HUES48 (cell line): ENCODE measurements around the gene HMMR.

Experiments
- H3K27ac ChIP-seq: one replicate; pipeline ENCODE4 v1.7.0; 2013; ENCODE audit warnings: low read depth, low read length, inconsistent platforms
- H3K27me3 ChIP-seq: 2 replicates; pipeline ENCODE4 v1.6.1; 2013; ENCODE audit warnings: mild to moderate bottlenecking, low read length; ENCODE audit not compliant: control insufficient read depth, insufficient read depth
- H3K36me3 ChIP-seq: 2 replicates; pipeline ENCODE4 v1.6.1; 2013; ENCODE audit warnings: low read length; ENCODE audit not compliant: control insufficient read depth, insufficient read depth
- H3K4me1 ChIP-seq: 2 replicates; pipeline ENCODE4 v1.6.1; 2013; ENCODE audit warnings: mild to moderate bottlenecking, low read length; ENCODE audit not compliant: control insufficient read depth, insufficient read depth
- H3K4me3 ChIP-seq: 2 replicates; pipeline ENCODE4 v1.5.1; 2013; ENCODE audit warnings: mild to moderate bottlenecking, low read depth, low read length
- H3K9ac ChIP-seq: 2 replicates; pipeline ENCODE4 v1.6.1; 2013; ENCODE audit warnings: mild to moderate bottlenecking, low read depth, low read length, moderate library complexity
- H3K9me3 ChIP-seq: 2 replicates; pipeline ENCODE4 v1.6.1; 2013; ENCODE audit warnings: low read length; ENCODE audit not compliant: control insufficient read depth, insufficient read depth

Gene HMMR

DNA sequence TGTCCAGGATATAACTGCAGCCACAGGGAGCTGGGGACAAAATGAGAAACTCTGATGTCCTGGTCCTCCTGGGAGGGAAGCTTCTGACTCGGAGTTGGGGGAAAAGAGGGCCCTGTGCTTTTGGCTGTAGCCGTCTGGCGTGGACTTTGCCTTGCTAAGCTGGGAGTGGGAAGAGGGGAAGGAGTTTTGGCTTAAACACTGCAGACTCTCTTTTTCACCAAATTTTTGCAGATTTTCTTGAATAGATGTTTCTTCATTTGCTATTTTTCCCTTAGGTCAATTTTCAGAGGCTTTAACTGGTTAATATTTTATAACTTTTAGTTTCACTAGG, 29.3 kb downstream of the HMMR start:
- H3K9ac ChIP-seq: no peak overlapping the region
- H3K9me3 ChIP-seq: no peaks in the 10 kb centered on the region; the same call in 1 of the 2 replicates
- H3K27me3 ChIP-seq: no peaks in the 10 kb centered on the region
- H3K27ac ChIP-seq: no peak overlapping the region
- peaks cover 79% of the 10 kb centered on the region for H3K36me3 ChIP-seq
- no peaks in the 10 kb centered on the region for H3K4me1 ChIP-seq
- H3K4me3 ChIP-seq: no peak overlapping the region

- Histone ChIP-seq H3K36me3 (peaks cover 21% of the 10 kb centered on the region), H3K27ac (no peak overlapping the region), H3K4me3 (no peak overlapping the region), H3K9ac (no peak overlapping the region), H3K27me3 (no peaks in the 10 kb centered on the region), H3K4me1 (no peaks in the 10 kb centered on the region), H3K9me3 (no peaks in the 10 kb centered on the region)
These were observed 35.9 kb downstream of the HMMR start for GRCh38 chr5:163496286-163496685.

- peaks cover 10% of the 10 kb centered on the region for H3K36me3 ChIP-seq
- no peak overlapping the region for H3K9ac ChIP-seq
- H3K27ac ChIP-seq: no peak overlapping the region
- H3K27me3 ChIP-seq: no peaks in the 10 kb centered on the region
- H3K4me1 ChIP-seq: peaks cover 4% of the 10 kb centered on the region
- no peaks in the 10 kb centered on the region for H3K9me3 ChIP-seq
- no peak overlapping the region for H3K4me3 ChIP-seq
These were observed 36.9 kb downstream of the HMMR start for GRCh38 chr5:163497315-163497714.

GRCh38 chr5:163498886-163499285, 38.5 kb downstream of the HMMR start:
- Histone ChIP-seq H3K9ac (no peak overlapping the region), H3K4me1 (peaks cover 10% of the 10 kb centered on the region), H3K36me3 (no peaks in the 10 kb centered on the region), H3K27me3 (no peaks in the 10 kb centered on the region), H3K9me3 (no peaks in the 10 kb centered on the region), H3K27ac (no peak overlapping the region), H3K4me3 (no peak overlapping the region)

- Histone ChIP-seq H3K4me3 (peak overlapping the region; percentile 96), H3K36me3 (no peaks in the 10 kb centered on the region), H3K27ac (peak overlapping the region; percentile 98), H3K9ac (peak overlapping the region; percentile 91; the same call in 1 of the 2 replicates), H3K9me3 (no peaks in the 10 kb centered on the region), H3K27me3 (no peaks in the 10 kb centered on the region), H3K4me1 (peaks cover 21% of the 10 kb centered on the region)
These were observed 42.1 kb downstream of the HMMR start for GRCh38 chr5:163502521-163502920.

DNA sequence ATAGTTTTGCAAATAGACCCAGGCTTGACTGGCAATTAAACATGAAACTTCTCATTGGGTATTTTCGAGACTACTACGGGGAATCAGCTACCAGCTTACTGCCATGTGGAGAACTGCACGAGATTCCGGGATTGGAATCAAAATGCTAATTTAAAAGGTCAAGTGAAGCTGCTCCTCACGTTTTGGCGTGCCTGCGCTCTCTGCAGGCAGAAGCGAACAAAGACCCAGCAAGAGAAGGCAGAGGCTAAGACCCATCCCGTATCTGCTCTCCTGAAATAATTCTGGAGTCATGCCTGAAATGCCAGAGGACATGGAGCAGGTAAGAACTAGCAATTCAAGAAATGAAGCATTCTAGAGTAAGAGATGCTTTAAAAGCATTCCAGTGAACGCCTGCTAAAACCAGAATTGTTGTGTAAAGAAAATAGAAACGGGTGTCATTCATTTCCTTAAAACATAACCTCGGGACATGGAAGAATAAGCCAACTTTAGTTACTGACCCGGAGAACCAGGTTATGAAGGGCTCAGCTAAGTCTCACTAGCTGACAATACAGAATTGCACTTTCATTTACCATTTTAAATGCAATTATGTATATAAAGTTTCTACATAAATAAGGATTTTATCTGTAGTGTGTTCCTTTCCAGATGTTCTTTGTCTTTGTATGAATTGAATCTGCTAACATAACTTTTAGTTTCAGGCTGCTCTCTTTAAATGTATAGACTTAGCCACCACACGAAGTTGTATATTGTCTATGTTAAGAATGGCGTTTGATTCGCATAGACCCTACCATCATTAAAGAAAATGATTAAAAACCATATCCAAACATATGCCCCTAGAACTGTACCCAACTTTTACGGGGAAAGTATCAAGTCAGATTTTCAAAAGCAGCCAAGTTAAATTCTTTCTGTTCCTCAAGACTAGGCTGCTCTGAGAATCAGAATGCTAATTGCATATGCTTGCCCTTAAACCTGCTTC, 43.0 kb downstream of the HMMR start:
- H3K27me3 ChIP-seq: no peaks in the 10 kb centered on the region
- peak overlapping the region; percentile 96 for H3K4me3 ChIP-seq
- peak overlapping the region; percentile 98 for H3K27ac ChIP-seq
- H3K9me3 ChIP-seq: no peaks in the 10 kb centered on the region
- peak overlapping the region; percentile 91 for H3K9ac ChIP-seq
- peaks cover 23% of the 10 kb centered on the region for H3K4me1 ChIP-seq
- H3K36me3 ChIP-seq: no peaks in the 10 kb centered on the region

DNA sequence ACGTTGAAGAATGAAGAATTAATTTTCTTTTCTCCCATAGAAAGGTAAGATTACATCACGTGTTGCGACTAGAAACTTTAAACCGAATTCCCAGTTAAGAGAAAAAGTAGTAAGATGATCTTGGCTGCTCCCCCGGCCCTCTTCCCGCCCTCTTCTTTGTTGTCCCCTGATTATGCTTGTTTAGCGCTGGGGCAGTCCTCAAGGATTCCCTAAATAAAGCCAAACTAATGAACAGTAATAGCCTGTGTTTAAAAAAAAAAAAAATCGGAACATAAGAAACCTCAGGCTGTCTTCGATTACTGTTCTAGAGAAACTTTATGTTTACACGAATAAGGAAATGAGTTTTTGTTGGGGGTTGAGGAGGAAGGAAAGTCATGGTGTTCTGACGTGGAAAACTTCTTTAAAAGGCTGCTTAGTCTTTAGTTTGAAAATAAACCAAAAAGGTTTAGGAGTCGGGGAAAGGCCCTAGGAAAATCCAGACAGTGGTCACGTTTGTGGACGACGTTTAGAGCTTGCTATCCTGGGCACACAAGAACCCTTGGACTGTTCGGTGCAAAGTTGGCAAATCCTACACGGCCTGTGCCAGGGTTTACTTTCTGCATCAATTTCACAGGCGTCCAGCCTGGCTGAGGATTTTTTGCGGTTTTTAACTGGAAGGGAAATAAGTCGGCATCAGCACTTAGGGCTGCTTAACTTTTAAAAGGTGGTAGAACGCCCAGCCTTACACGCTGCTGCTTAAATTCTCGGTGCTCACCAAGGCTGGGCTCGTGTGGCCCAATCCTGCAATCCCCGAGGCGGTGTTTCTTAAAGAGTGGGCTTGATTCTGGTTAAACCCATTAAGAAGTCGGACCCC, 43.9 kb downstream of the HMMR start:
- Histone ChIP-seq H3K4me1 (peaks cover 30% of the 10 kb centered on the region), H3K27ac (peak overlapping the region; percentile 98), H3K9ac (peak overlapping the region; percentile 91), H3K9me3 (no peaks in the 10 kb centered on the region), H3K27me3 (no peaks in the 10 kb centered on the region), H3K36me3 (no peaks in the 10 kb centered on the region), H3K4me3 (peak overlapping the region; percentile 96)

DNA sequence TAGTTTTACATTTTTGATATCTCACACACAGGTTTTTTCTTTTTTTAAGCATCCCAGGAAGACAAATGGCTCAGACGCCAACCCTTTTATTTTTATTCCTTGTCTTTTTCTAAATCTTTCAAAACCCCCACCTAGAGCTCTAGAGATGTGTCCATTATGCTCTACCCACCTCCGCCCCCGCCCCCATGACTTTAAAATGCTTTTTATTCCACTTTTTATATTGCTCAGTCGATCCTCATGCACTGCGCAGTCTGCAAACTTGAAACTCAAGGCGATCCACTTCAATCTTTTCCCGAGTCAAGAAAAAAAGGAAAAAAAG, 44.6 kb downstream of the HMMR start:
- peaks cover 36% of the 10 kb centered on the region for H3K4me1 ChIP-seq
- H3K36me3 ChIP-seq: no peaks in the 10 kb centered on the region; the same call in 1 of the 2 replicates
- peak overlapping the region; percentile 98 for H3K27ac ChIP-seq
- no peaks in the 10 kb centered on the region for H3K9me3 ChIP-seq
- H3K9ac ChIP-seq: peak overlapping the region; percentile 91
- H3K27me3 ChIP-seq: no peaks in the 10 kb centered on the region
- peak overlapping the region; percentile 96 for H3K4me3 ChIP-seq

- Histone ChIP-seq H3K27me3 (no peaks in the 10 kb centered on the region), H3K4me1 (peaks cover 36% of the 10 kb centered on the region), H3K9me3 (no peaks in the 10 kb centered on the region), H3K4me3 (peak within 1 kb of the TSS; percentile 96), H3K27ac (peak within 1 kb of the TSS; percentile 98), H3K36me3 (no peaks in the 10 kb centered on the region; the same call in 1 of the 2 replicates), H3K9ac (peak within 1 kb of the TSS; percentile 91)
These were observed 45.1 kb downstream of the HMMR start, which contains the start of gene MAT2B for GRCh38 chr5:163505368-163506094. Gene MAT2B, plus strand, starts transcription at chr5:163505619. Its CDS starts 68 bp downstream, at chr5:163505687.

DNA sequence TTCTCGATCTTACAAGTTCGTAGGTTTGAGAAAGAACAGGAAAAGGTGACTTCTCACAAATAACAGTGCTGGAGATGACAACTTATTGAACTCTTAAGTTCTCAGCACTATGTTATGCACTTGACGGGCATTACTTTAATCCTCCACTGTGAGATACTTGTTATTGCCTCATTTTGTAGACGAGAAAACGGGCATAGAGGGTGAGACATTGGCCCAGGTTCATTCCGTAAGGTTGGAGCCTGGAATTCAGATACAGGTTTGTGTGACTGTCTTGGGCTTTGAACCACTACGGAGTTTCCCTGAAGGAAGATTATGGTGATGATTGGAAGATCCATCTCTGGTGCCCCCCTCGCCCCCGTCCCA, 45.6 kb downstream of the HMMR start:
- H3K27me3 ChIP-seq: no peaks in the 10 kb centered on the region
- no peaks in the 10 kb centered on the region; the same call in none of the 2 replicates for H3K36me3 ChIP-seq
- H3K27ac ChIP-seq: peak overlapping the region; percentile 98
- H3K9me3 ChIP-seq: no peaks in the 10 kb centered on the region
- H3K4me3 ChIP-seq: peak overlapping the region; percentile 96
- H3K4me1 ChIP-seq: peaks cover 36% of the 10 kb centered on the region
- H3K9ac ChIP-seq: peak overlapping the region; percentile 91
